GM18951 (cell line): ENCODE data around the gene MGMT.

ENCODE experiments used
- POLR2A ChIP-seq: IDR thresholded peaks from 4 replicates; pipeline ENCODE4 v1.6.1; 2011; ENCODE audit warnings: mild to moderate bottlenecking; ENCODE audit not compliant: insufficient read length, insufficient read depth; ENCODE audit errors: extremely low read depth
- in situ Hi-C: fragments of 300-500 bp; cut with MboI; formaldehyde crosslinking; loops from one replicate; pipeline ENCODE4 v1.12.0; 2022; ENCODE audit warnings: low sequenced_read_pairs, mixed read lengths, inconsistent platforms; ENCODE audit not compliant: unreplicated experiment

Gene MGMT

DNA sequence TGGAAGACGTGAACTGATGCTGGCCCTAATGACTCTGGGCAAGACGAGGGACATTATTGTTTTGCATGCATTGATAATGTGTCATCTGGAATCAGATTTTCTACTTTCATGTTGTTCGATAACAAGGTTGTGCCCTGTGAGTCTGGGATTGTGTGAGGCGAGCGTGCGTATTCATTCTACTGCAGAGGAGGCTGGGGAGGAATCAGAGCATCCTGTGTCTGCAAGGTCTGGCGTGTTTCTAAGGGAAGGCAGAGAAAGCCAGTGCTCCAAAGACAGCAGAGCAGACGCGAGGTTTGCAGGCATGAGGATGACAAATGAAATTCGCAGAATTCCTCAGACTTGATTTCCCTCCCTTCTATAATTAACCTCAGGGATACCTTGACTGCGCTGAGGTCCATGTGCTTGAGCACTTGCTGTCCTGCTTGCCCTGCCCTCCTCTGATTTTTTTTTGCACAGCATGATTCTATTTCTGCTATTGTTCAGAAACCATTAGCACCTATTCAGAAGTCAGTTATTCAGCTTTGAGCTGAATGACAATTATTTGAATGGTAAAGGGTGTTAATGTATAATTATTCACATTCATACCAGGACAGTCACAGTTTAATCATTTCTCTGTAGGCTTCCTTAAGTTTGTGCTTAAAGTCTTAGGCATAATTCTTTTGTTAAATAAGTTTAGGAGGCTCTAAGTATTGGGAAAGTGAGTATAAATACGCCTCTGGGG lies 263.4 kb downstream of the MGMT start:
- in situ Hi-C loops = no loop called here
- no peak for TF ChIP-seq POLR2A

DNA sequence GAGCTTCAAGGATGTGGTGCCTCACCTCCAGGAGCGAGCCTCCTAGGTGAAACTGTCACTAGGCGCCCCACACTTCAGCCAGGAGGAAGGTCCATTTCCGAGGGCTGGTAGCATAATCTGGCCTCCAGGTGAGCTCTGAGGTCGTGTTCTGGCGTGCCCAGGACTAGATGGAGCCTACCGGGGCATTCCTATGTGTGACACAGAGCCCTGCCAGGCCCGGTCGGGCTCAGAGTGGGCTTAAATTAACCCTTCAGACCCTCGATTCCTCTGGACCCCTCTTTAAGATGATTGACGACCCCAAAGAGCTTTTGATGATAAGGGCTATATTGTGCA lies 263.9 kb downstream of the MGMT start:
- TF ChIP-seq POLR2A = no peak
- in situ Hi-C loops = no loop called here

DNA sequence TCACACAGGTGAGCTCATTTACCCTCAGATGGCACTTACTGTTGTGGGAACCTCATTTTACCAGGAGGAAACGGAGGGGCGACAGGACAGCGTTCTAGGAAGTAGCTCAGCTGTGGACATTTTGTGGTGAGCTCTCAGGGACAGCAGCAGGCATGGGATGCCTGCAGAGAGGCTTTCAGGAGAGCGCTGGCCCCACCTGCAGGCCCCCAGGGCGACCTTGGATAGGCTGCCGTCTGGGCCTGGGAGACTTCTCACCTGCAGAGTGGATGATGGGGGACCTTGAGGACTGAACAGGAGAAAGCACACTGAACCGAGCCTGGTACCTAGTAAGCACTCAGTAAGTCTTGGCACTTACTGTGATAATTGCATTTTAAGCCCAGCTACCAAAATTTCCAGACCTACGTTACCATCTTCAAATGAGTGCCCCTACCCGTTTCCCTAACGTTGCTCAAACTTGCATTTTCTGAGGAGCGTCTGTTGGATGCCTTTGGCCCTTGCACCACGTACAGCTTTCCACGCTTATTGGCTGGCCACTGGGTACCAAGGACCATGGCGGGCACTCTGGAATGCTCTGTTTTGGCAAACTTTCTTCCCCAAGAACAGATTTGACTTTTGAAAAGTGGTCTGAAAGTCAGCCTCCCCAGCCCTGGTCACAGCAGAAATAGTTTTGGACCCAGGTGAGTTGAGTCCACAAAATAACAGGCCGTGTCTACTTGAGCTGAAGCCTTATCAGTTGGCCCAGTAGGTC lies 273.7 kb downstream of the MGMT start:
- in situ Hi-C loops = no loop called here
- TF ChIP-seq POLR2A = no peak

DNA sequence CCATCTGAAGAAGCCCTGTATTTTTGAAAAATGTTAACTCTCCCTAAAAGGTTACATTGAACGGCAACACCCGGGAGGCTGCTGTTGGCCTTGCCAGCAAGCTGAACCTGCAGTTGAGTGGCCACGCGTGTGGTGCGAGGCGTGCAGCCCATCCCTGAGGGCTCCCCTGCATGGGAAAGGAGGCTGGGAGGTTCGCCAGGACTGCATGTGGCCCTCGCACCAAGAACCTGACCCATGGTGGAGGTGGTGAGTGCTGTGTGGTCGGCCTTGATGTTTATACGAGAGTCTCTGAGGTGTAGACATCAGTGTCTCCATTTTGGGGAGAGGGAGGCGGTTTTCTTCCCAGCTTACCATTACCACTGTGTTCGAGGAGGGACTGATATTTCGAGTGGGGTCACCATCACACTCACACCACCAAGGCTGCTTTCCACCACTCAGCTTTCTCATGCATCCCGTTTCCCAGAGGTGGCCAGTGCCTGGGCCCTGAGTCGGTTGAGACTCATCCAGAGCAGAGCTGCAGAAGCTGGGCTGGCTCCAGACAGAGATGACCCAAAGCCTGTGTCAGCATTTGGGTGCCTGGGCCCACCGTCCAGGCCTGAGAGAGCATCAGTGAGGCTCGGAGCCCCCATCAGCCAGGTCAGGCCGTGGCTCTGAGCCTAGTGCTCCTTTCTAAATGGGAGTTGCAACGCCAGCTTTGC lies 274.4 kb downstream of the MGMT start:
- in situ Hi-C loops = no loop called here

DNA sequence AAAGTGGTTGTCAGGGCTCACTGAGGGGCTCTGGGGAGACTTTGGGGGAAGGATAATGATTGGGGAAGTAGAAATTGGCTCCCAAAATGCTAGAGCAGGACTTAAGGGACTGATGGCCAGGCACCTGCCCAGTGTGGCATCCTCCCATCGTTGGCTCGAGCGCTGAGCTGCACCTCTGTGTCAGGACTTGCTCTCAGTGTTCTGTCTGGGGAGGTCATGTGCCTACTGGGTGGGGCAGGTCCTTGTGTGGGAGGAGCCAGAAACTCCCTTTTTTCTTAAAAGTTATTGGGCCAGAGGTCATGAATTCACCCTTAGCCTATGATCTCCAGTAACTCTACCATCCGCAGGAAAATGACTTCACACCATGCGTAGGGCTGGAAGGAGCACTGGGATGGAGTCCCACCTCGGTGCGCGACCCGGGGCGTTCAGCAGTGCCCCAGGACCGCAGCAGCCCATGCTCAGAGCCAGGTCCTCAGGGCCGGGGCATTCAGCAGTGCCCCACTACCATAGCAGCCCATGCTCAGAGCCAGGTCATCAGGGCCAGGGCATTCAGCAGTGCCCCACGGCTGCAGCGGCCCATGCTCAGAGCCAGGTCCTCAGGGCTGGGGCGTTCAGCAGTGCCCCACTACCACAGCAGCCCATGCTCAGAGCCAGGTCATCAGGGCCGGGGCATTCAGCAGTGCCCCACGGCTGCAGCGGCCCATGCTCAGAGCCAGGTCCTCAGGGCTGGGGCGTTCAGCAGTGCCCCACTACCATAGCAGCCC lies 275.1 kb downstream of the MGMT start:
- in situ Hi-C loops = no loop called here

More for the DNA sequence above, 274.4 kb downstream of the MGMT start:
- no peak for TF ChIP-seq POLR2A

DNA sequence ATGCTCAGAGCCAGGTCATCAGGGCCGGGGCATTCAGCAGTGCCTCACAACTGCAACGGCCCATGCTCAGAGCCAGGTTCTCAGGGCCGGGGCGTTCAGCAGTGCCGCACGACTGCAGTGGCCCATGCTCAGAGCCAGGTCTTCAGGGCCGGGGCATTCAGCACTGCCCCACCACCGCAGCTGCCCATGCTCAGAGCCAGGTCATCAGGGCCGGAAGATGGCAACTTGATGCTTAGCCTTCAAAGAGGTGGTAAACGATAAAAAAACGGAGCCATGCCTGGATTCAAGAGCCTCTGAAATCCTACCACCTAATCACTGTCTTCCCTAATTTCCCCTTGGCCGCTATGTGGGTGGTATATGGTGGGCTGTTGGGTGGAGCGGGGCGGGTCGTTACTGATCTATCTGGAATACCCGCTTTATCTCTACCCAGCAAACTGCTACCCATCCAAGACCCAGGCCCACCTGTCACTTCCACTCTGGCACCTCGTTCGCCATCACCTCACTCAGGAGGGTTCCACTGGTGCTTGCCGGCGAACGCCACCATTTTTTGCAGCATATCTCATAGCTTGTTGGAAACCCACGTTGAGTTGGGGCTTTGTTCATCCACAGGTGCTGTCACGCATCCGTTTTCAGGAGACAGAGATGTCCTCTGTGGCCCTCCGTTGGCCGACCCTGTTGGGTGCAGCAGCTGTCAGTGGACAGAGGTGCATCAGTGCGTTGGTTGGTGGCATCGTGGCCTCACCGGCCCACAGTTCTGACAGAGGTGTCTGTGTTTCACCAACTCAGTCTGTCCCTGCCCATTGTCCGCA lies 275.9 kb downstream of the MGMT start:
- in situ Hi-C loops = no loop called here
- TF ChIP-seq POLR2A = no peak

More for the DNA sequence above, 275.1 kb downstream of the MGMT start:
- no peak for TF ChIP-seq POLR2A

DNA sequence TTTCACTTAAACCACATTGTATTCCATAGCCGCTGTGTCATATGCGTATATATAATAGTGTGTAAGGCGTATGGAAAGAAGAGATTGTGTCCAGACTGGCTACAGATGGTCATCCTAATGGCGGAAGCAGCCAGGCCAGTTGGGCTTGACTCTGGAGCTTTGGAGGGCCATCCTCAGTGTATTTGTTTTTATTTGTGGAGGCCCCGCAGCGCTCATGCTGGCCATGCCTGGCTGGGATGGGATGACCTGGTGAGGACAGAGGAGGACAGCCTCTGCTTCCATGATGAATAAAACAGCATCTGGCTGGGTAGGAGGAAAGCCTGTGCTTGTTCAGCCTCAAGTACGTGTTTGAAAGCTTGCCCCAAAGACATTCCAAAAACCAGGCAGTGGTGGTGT lies 276.7 kb downstream of the MGMT start:
- in situ Hi-C loops = no loop called here
- TF ChIP-seq POLR2A = no peak

DNA sequence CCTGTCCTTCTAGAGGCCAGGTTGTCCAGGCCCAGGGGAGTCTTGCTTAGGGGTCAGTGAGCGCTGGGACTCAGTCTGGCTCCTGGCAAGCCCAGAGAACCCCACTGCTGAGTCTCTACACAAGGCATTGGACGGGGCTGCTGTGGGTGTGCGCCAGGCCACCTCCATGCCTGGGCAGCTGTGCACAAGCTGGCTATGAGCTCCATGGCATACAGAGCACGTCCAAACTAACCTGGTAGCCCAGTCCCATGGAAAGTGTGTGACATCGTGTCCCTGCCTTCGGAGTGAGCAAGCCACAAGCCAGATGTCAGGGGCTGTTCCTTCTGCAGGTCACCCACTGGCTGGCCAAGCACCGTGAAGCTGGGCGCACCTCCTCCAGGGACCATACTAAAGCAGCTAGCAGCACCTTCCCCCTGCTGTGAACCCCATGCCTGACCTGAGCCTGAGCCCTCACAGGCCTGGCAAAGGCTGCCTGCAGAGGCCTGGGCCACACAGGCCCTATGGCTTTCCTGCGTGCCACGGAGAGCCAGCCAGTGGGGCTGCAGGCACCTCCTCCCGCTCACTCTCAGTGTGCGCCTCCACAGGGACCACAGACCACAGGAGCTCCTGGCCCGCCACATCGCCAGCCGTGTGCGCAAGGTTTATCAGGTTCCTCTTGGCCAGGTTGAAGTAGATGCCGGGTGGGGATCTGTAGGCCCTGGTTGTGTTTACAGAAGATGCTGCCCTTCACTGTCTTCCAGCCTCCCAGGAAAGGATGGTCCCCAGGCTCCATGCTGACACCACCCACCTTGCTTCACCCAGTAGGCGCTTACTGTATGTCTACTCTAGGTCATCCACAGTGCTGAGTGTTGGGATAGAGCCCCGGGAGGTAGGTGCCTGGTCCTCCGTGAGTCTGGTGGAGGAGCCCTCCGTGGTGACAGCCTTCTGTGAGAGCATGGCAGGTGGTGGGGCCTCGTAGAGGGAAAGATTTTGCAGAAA lies 277.4 kb downstream of the MGMT start:
- in situ Hi-C loops = no loop called here

DNA sequence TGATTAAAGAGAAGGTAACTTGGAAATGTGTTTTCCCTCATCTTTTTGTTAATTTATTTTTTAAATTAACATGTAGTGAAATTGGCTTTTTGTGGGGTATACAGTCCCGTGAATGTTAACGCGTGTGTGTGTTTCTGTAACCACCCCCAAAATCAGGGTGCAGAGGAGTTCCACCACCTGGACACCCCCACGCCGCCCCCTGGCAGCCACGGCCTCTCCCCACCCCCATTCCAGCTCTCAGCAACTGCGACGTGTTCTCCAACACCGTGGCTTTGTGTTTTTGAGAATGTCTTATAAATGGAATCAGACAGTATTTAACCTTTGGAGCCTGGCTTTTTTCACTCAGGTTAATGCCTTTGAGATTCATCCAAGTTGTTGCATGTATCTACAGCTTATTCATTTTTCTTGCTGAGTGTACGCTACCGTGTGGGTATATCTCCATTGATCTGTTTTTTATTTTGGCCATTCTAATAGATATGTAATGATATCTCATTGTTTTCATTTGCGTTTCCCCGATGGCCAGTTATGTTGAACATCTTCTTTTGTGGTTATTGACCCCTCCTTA lies 278.2 kb downstream of the MGMT start:
- in situ Hi-C loops = no loop called here
- no peak for TF ChIP-seq POLR2A

More for the DNA sequence above, 277.4 kb downstream of the MGMT start:
- TF ChIP-seq POLR2A = no peak

DNA sequence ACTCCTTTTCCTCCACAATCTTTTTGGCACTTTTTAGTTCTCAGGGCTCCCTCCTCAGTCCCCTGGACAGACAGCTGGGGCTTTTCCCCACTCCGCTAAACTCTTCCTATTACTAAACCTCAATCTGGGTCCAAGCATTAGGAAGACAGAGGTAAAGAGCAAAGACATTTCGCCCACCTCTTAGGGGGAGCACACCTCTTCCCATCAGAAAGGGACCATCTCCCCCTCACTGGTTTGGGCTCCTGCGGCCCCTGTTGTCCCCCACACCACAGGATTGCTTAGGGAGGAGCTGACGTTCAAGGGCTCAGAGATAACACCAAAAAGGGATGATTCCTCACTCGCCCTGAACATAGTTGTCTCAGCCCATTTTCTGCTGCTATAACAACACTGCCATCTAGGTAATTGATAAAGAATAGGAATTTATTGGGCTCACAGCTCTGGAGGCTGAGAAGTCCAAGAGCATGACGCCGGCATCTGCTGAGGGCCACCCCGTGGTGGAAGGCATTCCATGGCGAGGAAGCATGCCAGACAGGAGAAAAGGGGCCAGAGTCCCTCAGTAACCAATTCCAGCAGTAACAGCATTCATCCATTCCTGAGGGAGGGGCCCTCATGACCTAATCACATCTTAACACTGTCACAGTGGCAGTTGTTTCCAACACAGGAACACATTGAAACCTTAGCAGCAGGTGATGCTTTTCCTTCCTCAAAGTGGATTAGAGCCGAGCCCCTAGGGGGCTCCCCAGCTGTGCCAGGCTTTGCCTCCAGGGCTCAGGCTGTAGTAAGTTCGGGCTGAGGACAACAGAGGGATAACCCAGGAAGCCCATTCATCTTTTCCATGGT lies 287.4 kb downstream of the MGMT start:
- in situ Hi-C loops = no loop called here
- TF ChIP-seq POLR2A = no peak
